ENCODE data around the gene CDH8.

DNA sequence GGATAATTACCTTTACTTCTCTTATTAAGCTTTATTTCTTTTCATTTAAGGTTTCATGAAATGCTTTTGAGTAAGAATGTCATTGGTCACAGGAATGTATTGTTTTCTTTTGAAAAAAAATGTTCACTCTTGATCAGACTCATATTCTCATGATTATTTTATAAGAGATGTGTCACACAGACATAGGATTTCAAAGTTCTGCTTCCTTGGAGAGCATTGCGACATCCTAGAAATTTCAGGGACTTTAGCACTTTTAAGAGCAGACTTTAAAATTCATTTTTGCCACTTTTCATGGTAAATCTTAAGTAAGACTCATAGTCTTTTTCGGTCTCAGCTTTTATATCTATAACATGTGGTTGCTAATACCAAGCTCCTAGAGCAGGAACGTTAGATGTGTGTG, 314.7 kb downstream of the CDH8 start:
- TF ChIP-seq, protein P1, sequence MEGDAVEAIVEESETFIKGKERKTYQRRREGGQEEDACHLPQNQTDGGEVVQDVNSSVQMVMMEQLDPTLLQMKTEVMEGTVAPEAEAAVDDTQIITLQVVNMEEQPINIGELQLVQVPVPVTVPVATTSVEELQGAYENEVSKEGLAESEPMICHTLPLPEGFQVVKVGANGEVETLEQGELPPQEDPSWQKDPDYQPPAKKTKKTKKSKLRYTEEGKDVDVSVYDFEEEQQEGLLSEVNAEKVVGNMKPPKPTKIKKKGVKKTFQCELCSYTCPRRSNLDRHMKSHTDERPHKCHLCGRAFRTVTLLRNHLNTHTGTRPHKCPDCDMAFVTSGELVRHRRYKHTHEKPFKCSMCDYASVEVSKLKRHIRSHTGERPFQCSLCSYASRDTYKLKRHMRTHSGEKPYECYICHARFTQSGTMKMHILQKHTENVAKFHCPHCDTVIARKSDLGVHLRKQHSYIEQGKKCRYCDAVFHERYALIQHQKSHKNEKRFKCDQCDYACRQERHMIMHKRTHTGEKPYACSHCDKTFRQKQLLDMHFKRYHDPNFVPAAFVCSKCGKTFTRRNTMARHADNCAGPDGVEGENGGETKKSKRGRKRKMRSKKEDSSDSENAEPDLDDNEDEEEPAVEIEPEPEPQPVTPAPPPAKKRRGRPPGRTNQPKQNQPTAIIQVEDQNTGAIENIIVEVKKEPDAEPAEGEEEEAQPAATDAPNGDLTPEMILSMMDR (IDR thresholded peaks at IDR 0.05; ENCODE audit: borderline replicate concordance, extremely low read depth, low read length, poor library complexity, severe bottlenecking), result no peak
- no peak for TF ChIP-seq EZH2 (IDR thresholded peaks at IDR 0.05; ENCODE audit: borderline replicate concordance, low read depth, low read length, severe bottlenecking)

Data from DND-41 (cell line).